GM18502 (cell line): Measurements from ENCODE around the gene RPP25L.

Experiments used
- ATAC-seq: cut with Tn5 transposase; IDR thresholded peaks from one replicate; pipeline ENCODE4 v1.9.1; 2021; ENCODE audit warnings: mild to moderate bottlenecking; ENCODE audit not compliant: unreplicated experiment, poor library complexity

RPP25L gene

GRCh38 chr9:34588671-34589635 is 22.9 kb downstream of the RPP25L start:
- ATAC-seq = no peak

GRCh38 chr9:34587271-34587670 is 24.6 kb downstream of the RPP25L start:
- ATAC-seq = no peak

- no peak for ATAC-seq
Measured at GRCh38 chr9:34585946-34586669, 25.8 kb downstream of the RPP25L start.

GRCh38 chr9:34584970-34585369 is 26.9 kb downstream of the RPP25L start:
- no peak for ATAC-seq

GRCh38 chr9:34582787-34583186 is 29.1 kb downstream of the RPP25L start:
- ATAC-seq = no peak

DNA sequence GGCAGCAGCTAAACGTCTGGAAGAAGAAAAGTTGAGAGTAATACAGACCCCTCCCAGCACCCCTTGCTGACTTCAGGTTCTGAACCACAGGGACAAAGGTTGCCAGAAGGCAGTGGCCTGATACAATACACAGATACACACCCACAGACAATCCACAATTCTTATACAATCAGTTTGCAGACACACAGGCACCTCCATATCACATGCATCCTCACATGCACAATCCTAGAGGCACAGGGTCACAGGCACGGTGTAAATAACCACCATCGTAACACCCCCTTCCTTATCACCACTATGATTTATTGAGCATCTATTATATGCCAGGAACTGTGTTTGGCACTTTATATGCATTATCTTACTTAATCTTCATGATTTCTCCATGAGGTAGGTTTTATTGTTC is 30.6 kb downstream of the RPP25L start:
- no peak for ATAC-seq

- ATAC-seq = no peak
Measured at GRCh38 chr9:34580358-34580757, 31.5 kb downstream of the RPP25L start.

- no peak for ATAC-seq
Measured at GRCh38 chr9:34579808-34580163, 32.1 kb downstream of the RPP25L start.

- no peak for ATAC-seq
Measured at GRCh38 chr9:34579104-34579807, 32.6 kb downstream of the RPP25L start.

DNA sequence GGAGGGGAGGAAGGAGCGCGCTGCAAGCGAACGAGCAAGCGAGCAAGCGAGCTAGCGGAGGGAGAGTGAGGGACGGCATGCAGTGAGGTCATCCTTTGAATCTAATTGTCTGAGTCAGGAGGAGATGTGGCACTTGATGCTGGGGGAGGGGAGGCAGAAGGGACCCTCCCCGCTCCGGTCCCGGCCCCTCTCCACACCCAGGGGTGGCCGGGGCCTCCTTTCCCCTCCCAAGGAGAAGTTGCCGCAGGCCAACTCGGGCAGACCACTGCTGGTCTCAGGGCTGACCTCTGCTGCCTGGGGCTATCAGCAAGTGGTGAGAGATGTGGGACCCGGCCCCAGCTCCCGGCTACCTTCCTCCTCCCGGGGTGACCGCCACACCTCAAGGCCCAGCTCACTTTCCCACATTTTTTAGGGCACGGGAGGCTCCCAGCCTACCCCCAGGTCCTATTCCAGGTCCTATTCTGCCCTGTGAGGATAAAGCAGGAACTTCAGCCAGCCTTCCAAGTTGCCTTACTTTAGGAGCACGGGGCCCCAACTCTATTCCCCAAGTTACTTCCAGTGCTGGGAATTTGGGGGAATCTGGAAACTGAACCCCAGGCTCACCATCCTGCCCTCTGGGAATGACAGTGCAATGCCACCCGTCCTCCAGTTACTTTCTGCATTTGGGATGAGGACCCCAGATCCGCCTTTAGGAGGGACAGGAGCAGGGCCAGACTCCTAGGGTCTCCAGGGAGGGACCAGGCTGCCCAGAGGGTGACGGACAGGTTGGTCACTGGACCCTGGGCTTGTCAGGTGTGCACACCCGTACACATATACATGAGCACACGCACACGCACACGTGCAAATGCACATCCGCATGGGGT is 33.4 kb downstream of the RPP25L start:
- ATAC-seq = no peak

- no peak for ATAC-seq
Measured at GRCh38 chr9:34577400-34578240, 34.3 kb downstream of the RPP25L start.

DNA sequence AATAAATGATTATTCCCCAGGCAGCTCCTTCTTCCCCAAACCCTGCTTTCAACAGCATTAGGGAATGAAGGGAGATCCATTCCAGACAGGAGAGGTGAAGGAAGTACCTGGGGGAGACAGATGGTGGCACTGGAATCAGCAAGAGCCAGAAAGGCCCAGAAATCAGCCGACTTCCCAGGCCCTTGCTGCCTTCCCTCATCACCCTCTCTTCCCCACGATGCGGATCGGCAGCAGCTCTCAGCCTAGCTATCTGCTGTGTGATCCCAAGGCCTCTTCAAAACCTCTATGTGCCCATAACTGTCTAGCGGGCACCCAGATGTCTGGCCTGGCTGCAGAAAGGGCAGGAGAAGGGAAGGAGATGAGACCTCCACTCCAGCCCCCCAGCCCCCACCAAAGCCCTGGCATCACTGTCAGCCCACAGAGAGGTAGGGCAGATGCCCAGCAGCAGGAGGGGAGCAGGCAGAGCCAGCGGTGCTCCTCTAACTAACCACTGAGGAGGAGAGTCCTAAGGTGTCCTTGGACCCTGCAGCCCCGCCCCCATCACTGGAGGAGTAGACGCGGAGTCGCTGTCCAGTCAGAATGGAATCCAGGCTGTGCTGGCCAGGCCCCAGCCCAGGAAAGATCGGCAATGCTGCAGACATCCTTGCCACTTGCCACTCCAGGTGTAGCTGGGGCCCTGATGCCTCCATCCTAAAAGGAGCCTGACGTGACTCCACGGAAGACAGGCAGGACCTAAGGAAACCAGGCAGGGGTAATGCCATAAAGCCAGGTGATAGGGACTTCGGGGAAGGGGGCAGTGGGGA is 35.1 kb downstream of the RPP25L start:
- ATAC-seq = no peak

GRCh38 chr9:34575862-34576596 is 35.9 kb downstream of the RPP25L start:
- ATAC-seq = no peak

GRCh38 chr9:34575241-34575640 is 36.7 kb downstream of the RPP25L start:
- ATAC-seq = no peak

GRCh38 chr9:34574571-34574970 is 37.3 kb downstream of the RPP25L start:
- no peak for ATAC-seq

- no peak for ATAC-seq
Measured at GRCh38 chr9:34573599-34574325, 38.1 kb downstream of the RPP25L start.

GRCh38 chr9:34572628-34573027 is 39.3 kb downstream of the RPP25L start:
- ATAC-seq = no peak
